GM18861 (cell line): ENCODE measurements around the gene DMXL2.
"Not testable (repeated sequence)": the region's sequence is repeated elsewhere in the genome, so short reads cannot be mapped to it uniquely, and the experiment has no call there.

ENCODE experiments used
- ATAC-seq: cut with Tn5 transposase; IDR thresholded peaks from one replicate; pipeline ENCODE4 v1.9.1; 2021; ENCODE audit not compliant: unreplicated experiment

DMXL2 gene

GRCh38 chr15:51425517-51426040, 197.0 kb downstream of the DMXL2 start:
- ATAC-seq, result no peak

DNA sequence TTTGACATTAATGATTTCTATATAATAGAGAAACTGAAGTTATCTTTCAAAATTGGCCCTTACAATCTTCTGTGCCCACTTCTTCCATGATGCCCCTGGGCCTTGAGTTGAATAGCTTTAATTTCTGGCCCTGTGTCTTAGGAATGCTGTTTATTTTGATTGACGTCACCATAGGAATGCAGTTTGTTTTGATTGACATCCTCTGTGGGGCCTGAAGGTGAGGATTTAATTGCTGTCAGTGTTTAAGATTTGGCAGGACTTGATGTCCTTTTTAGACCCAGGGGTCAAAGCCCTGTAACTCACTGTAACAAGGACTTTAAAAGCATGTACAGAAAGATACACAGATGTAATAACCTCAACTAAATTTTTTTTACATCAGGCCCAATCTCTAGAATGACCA, 197.8 kb downstream of the DMXL2 start:
- no peak for ATAC-seq

GRCh38 chr15:51423040-51423439, 199.5 kb downstream of the DMXL2 start:
- not testable (repeated sequence) for ATAC-seq

DNA sequence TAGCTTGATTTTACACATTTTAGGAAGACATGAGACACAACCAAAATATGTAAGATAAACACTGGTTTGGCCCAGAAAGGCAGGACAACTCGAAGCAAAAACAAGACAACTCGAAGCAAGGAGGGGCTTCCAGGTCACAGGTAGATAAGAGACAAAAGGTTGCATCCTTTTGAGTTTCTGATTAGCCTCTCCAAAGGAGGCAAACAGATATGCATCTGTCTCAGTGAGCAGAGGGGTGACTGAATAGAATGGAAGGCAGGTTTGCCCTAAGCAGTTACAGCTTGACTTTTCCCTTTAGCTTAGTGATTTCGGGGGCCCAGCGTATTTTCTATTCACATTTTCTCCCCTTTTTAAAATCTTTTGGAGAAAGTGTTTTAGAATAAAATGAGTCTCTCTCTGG, 206.4 kb downstream of the DMXL2 start:
- no peak for ATAC-seq

DNA sequence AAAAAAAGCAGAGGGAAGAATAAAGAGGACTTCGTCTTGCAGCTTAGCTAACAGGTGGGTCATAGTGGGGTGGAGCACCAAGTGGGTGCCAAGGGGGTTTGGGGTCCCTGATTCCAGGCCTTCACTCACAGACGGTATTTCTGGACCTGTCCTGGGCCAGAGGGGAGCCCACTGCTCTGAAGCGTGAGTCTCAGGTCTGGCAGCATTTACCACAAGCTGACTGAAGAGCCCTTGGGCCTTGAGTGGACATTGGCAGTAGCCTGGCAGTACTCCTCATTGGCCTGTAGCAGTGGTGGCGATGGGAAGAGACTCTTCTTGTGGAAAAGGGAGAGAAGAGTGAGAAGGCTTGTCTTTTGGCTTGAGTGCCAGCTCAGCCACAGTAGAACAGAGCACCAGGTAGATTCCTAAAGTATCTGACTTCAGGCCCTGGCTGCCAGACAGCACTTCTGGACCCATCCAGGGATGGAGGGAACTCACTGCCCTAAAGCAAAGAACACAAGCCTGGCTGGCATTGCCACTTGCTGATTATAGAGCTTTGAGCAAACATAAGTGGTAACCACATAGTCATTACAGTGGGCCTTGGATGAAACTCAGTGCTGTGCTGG, 208.2 kb downstream of the DMXL2 start:
- no peak for ATAC-seq

DNA sequence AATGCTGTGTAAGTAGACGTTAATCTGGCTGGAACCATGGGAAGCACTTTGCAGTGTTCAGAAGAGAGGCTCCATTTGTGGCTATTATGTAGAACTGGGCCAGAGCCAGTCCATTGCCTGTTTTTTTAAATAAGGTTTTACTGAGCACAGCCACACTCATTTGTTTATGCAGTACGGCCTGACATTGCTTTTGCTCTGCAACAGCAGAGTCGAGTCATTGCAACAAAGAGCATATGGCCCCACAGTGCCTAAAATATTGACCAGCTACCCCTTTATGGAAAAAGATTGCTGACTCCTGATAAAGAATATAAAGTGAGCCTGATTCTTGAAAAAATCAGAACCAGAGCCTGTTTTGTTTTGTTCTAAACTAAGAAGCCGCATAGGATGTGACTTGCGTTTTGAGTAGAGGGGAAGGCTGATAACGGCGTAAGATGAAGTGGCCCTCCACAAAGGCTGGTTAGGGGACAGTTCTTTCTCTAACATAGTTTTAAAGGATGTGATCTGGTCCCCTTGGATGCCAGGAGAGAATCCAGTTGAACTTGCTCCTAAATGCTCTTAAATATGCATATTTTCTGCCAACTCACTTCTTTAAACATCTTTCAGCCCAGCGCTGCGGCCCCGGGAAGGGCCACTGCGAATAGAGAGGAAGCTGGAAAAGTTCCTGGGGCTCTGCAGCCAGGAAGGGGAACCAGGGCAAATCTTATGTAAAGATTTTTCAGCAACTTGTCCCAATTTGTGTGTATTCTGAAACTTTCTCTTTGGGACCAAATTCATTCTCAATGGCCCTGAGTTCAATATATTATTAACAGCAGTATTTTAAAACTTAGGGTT, 216.7 kb downstream of the DMXL2 start:
- no peak for ATAC-seq

- ATAC-seq, result no peak
These were observed 218.4 kb downstream of the DMXL2 start for GRCh38 chr15:51403946-51404695.

GRCh38 chr15:51403072-51403878, 219.3 kb downstream of the DMXL2 start:
- no peak for ATAC-seq

- ATAC-seq, result no peak
These were observed 220.6 kb downstream of the DMXL2 start for GRCh38 chr15:51401872-51402517.

DNA sequence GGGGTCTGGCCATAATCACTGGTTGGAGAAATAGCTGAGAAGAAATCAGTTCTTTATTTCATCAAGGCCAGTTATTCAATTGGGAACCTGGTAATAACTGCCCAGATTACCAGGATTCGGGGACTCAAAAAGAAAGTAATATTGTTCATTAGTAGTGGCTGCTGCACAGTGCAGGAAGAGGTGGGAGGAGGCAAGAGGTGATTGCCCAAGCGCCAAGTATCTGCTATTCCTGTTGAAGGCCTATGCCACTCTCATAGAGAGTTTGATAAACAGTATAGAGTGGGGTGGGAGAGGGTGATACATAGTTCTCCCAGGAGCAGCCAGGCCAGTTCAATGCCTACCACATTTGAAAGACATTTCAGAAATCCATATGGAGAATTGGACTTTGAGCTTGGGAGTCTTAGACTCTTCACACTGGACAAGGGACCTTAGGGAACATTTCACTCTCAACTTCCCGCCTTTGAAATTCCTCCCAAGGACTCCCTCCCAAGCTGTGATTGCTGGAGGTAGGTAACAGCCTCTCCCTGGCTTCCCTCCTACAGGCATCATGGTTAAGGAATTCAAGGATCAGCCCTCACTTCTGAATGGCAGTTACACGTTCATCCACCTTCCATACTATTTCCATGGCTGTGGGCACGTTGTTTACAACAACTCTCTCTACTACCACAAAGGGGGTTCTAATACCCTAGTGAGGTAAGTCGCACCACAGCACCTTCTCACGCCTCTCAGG, 221.4 kb downstream of the DMXL2 start:
- ATAC-seq, result no peak

DNA sequence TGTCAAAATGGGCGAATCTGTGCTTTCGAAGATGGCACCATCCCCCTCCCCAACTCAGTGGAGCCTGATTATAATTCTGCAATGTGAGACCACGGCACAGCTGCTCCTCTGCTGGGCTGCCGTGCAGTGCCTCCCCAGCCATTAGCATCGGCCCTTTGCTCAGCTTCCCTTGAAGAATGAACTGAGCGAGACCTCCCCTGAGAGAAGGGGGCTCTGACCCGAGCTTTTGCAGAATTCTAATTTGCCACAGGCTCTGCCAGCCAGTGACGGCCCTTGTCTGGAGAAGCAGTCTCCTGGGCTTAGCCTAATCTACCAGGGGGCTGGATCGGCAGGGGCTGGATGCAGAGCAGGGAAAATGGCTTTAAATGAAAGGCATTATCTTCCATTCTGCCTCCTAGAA, 223.9 kb downstream of the DMXL2 start:
- no peak for ATAC-seq
